GM18505 (cell line): ENCODE results near the gene RAB29.

Source experiments
- ATAC-seq: cut with Tn5 transposase; IDR thresholded peaks from one replicate; pipeline ENCODE4 v1.9.1; 2021; ENCODE audit not compliant: unreplicated experiment
- POLR2A ChIP-seq: IDR thresholded peaks from 4 replicates; pipeline ENCODE4 v1.6.1; 2011; ENCODE audit warnings: borderline replicate concordance; ENCODE audit not compliant: insufficient read depth, insufficient read length; ENCODE audit errors: extremely low read depth

Gene RAB29

DNA sequence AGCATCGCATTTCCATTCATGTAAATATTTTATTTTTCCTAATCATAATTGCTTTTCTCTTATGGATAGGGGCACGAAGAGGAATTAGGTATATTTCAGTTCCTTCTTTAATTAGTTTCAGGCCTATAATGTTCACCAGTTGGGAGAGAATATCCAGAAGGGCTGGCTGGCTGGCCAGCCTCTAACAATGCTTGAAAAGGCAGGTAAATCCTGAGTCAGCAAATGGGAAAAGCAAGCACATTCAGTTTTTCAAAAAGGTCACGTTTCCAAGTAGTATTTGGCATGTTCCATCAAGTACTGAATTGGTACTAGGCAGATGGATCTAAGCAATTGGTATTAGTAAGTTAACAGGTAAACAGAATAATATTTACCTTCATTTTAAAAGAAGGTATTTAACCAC lies 8.0 kb downstream of the RAB29 start:
- no peak for TF ChIP-seq POLR2A
- no peak for ATAC-seq

DNA sequence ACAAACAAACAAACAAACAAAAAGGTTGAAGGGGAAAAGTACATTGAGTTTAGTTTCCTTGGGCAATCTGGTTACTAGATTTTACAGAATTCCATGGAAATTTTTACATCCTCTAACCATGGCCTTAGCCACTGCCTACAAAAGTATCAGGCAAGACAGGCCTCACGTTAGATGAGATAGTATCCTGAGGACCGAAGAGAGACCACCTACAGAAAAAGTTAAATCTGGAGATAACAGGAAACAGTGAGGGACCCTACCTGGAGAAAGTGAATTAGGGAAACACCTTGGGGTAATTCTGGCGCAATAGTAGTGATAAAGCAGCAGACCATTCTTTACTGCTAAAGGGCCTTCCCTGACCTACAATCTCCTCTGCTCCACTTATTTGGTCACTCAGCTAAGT lies 8.7 kb downstream of the RAB29 start:
- no peak for ATAC-seq
- no peak for TF ChIP-seq POLR2A

DNA sequence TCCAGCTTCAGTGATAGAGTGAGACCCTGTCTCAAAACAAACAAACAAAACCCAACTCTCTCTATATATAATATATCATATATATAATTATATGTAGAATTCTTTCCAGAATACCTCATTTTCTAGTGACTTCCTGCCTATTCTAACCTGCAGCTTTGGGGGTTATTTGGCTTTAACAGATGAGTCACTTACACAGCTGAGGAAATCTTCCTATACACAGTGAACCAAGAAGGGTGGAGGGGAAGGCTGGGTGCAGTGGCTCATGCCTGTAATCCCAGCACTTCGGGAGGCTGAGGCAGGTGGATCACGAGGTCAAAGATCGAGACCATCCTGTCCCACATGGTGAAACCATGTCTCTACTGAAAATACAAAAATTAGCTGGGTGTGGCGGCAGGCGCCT lies 9.2 kb downstream of the RAB29 start:
- ATAC-seq = no peak
- no peak for TF ChIP-seq POLR2A

DNA sequence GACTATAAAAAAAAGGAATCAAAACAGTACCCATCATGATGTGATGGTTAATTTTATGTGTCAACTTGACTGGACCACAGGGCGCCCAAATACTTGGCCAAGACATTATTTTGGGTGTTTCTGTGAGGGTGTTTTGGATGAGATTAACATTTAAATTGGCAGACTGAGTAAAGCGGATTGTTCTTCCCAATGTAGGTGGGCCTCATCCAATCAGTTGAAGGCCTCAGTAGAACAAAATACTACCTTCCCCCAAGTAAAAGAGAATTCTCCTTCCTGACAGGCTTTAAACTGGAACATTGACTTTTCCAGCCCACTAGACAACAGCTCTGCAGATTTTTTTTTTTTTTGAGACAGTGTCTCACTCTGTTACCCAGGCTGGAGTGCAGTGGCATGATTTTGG lies 10.7 kb downstream of the RAB29 start:
- no peak for ATAC-seq
- no peak for TF ChIP-seq POLR2A

DNA sequence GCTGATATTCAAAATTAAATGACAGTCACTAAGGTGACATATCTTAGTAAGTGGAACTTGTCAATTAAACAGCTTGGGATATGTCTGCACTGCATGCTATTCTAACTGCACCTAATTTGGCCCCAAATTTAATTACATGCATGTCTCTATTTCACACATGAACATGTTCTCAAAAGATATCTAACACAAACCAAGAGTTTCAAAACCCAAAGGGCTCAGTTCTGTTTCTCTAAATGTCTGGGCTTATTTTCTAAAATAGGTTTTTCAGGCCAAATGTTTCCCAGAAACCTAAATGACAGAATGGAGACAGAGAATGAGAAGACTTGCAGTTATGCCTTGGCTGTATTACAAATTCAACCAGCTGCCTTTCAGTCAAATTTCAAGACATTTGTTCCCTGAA lies 11.3 kb downstream of the RAB29 start:
- ATAC-seq = no peak

DNA sequence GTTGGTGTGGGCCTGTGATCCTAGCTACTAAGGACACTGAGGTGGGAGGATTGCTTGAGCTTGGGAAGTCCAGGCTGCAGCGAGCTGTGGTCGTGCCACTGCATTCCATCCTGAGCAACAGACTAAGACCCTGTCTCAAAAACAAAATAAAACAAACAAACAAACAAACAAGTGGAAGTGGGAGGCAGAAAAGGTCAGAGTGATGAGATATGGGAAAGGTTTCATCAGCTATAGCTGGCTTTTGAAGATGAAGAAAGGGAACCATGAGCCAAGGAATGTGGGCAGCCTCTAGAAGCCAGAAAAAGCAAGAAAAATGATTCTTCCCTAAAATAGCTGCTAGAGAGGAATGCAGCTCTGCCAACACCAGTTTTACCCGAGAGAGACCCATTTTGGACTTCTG lies 14.7 kb downstream of the RAB29 start:
- no peak for ATAC-seq
- TF ChIP-seq POLR2A = no peak

More for the DNA sequence above, 11.3 kb downstream of the RAB29 start:
- no peak for TF ChIP-seq POLR2A

DNA sequence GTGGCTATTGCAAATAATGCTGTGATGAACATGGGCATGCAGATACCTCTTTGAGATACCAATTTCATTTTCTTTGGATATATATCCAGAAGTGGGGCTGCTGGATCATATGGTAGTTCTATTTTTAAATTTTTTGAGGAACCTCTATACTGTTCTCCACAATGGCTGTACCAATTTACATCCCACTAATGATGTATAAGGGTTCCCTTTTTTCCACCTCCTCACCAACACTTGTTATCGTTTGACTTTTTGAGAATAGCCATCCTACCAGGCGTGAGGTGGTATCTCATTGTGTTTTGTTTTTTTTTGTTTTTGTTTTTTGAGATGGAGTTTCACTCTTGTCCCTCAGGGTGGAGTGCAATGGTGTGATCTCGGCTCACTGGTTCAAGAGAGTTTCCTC lies 18.7 kb downstream of the RAB29 start:
- TF ChIP-seq POLR2A = no peak
- no peak for ATAC-seq

DNA sequence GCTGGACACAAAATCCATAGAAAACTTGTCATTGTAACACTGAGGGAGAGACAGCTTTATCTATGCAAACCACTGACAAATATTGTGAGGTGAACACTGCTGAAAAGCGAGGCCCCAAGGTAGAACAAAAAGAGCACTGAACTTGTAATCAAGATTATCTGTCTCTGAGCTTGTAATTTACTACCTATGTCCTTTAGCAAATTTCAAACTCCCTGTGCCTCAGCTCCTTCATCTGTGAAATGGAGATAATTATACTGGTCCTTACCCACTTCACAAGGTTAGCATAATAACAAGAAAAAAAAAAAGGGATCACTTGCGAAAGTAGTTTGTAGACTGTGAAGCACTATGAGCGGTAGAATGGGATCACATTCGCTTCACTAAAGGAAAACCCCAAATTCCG lies 20.4 kb downstream of the RAB29 start:
- ATAC-seq = no peak
- TF ChIP-seq POLR2A = no peak

DNA sequence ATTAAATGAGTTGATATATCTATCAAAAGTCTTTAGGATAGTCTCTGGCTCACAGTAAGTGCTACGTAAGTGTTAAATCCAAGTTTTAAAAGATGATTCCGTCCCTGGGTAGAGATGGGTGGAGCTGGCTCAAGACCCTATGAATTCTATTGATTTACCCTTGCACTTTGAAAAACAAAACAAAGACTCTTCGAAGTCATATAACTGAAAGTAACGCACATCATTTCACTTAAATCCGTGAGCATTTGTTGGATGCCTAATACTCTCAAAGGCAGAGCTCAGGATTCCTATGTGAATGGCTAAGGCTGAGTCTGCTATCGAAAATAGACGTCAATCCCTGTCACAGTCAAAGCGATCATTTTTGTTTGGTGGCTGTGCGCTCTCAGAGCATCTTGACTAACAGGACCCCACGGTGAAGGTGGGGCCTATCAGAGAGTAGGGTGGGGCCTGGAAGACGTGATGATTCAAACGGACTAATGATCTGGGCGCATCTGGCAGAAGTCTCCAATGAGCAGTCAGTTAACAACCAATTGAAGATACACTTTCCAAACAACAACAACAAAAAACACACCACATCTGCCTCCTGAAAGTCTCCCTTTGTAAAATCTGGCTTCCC lies 24.1 kb downstream of the RAB29 start:
- TF ChIP-seq POLR2A = no peak
- ATAC-seq = no peak

DNA sequence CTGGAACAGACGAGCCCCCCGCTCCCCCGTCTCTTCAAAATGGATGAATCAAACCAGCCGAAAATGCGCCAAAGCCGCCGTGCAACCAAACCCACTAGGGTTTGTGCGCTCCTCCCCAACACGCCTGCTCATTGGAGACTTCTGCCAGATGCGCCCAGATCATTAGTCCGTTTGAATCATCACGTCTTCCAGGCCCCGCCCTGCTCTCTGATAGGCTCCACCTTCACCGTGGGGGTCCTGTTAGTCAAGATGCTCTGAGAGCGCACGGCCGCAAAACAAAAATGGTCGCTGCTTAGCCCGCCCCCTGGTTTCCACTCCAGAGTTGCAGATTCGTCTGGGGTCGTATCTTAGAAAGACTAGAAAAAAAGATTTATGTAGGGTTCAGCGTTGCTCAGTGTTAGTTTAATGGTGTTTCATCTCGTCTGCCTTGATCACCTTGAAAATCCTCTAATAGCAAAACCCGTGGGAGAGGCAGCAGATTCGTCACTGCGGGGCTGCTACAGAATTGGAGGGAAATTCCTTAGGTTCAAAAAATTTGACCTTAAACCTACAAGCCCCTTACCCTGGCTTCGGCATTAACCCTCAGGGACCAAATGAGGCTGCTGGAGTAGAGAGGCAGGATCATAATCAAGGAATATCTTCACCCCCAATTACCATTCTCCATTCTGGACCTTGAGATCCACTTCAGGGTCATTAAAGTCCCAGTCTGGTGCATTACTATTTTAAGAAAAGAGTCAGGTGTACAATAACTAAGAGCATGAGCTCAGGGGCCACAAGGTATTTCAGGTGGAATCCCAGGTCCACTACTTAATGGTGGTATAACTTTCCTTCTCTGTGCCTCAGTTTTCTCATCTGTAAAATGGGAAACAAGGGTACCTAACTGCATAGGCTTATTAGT lies 24.9 kb downstream of the RAB29 start, which contains the start of gene NUCKS1:
Gene NUCKS1, minus strand, starts transcription at position 45 of the 898 bp plus-strand sequence. CDS start 209 bp downstream, outside the sequence.
- peak; percentile 57 for TF ChIP-seq POLR2A

DNA sequence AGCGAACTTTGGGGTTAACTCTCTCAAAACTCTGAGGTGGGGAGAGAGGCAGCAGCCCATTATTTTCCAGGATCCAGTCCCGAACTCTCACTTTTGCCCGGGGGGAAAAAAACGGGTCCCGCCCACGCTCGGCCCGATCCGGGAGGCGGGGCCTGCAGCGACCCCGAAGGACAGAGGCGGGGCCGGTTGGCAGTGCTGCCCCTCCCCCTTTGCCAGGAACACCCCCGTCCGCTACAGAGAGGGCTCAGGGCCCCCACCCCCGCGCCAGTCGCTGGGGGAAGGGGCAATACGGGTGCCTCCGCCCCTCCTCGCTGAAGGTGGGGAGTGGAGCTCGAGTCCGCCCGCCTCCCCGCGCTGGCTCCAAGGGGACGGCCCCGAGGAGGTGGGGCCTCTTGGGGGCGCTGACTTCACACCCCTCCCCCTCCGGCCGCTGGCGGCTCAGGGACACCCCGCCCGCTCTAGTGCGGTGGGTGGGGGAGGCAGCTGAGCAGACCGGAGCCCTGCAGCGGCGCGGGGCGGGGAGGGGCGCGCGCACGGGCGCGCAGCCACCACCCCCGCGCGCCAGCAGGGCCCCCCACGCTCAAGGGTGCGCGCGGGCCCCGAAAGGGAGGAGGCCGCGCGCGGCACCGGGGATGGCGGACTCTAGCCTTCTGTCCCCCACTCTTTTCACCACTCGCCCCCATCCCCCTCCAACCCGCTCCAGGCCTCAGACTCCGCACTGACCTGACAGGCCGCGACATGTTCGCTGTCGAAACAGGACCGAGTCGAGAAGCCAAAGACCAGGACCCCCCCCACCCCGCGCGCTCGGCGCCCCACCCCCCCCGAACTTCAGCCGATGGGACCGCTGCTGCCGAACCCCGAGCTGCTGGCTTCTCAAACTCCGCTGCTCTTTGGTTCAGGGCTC lies 25.8 kb downstream of the RAB29 start:
- peak; percentile 81 for ATAC-seq
- peak; percentile 59 for TF ChIP-seq POLR2A

More for the DNA sequence above, 24.9 kb downstream of the RAB29 start, which contains the start of gene NUCKS1:
- ATAC-seq = peak; percentile 73

DNA sequence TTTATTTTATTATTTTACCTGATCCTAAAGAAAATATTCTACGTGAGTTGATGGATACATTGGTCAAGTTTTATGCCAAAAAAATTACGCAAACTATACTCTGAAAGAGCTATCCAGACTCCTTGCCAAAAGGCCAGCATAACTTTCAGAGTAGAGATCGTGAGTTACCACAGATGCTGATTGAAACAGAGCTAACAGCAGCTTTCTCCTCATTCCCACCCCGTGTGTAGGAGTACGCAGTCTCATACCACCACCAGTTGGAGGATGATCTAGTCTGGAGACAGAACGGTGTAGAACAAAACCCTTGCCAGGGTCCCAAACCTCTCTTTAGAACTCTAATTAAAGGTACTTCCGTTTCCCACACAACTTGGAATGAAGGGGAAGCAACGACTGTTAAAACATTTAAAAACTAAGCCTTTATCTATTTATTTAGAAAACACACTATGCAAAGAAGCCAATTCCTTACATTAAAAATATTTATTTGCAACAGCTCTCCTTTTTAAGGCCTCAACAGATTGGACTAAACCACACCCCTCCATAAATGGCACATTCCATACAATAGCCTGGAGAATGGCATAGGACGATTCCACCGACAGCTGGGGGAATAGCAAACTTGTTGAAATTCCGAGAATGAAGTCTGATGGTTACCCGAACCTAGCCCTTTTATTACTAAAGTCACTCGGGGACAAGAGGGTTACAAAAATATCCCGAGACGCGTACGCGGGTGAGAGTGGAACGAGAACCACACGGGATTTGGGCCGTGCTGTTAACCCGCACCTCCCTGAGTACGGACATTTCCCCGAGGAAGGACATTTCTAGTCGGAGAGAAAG lies 26.7 kb downstream of the RAB29 start:
- TF ChIP-seq POLR2A = no peak
- ATAC-seq = peak; percentile 16
